NCI-H1105 (cell line): ENCODE data around the gene CRIP2.

Experiments used
- DNase-seq: peaks from one replicate; lab custom pipeline; 2025; lab: John Stamatoyannopoulos, UW

The CRIP2 gene

GRCh38 chr14:105476831-105477659 is 2.4 kb downstream of the CRIP2 start:
- no peak for DNase-seq

DNA sequence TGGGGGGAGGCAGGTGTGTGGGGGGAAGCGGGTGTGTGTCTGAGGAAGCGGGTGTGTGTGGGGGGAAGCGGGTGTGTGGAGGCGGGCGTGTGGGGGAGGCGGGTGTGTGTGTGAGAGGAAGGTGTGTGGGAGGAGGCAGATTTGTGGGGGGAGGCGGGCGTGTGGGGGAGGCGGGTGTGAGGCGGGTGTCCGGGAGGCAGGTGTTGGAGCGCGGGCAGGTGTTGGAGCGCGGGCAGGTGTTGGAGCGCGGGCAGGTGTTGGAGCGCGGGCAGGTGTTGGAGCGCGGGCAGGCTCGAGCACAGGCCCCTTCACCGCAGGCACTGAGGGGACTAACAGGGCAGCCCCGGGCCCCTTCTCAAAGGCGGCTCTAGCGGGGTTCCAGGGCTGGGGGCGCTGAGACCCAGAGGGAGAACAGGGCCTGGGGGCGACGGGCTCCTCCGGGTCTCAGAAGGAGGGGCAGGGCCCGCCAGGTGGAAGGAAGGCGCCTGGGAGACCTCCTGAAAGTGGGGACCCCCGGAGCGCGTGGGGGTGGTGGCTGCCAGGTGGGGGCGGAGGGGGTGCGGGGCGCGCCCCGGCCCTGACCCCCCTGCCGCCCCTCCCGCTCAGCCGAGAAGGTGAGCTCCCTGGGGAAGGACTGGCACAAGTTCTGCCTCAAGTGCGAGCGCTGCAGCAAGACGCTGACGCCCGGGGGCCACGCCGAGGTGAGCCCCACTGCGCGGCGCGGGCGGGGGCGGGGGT is 3.2 kb downstream of the CRIP2 start:
- peak; percentile 17 for DNase-seq

GRCh38 chr14:105478398-105479251 is 4.0 kb downstream of the CRIP2 start:
- DNase-seq: no peak

- no peak for DNase-seq
These were observed 5.0 kb downstream of the CRIP2 start for GRCh38 chr14:105479431-105480158.

- no peak for DNase-seq
These were observed 5.7 kb downstream of the CRIP2 start for GRCh38 chr14:105480199-105480746.

DNA sequence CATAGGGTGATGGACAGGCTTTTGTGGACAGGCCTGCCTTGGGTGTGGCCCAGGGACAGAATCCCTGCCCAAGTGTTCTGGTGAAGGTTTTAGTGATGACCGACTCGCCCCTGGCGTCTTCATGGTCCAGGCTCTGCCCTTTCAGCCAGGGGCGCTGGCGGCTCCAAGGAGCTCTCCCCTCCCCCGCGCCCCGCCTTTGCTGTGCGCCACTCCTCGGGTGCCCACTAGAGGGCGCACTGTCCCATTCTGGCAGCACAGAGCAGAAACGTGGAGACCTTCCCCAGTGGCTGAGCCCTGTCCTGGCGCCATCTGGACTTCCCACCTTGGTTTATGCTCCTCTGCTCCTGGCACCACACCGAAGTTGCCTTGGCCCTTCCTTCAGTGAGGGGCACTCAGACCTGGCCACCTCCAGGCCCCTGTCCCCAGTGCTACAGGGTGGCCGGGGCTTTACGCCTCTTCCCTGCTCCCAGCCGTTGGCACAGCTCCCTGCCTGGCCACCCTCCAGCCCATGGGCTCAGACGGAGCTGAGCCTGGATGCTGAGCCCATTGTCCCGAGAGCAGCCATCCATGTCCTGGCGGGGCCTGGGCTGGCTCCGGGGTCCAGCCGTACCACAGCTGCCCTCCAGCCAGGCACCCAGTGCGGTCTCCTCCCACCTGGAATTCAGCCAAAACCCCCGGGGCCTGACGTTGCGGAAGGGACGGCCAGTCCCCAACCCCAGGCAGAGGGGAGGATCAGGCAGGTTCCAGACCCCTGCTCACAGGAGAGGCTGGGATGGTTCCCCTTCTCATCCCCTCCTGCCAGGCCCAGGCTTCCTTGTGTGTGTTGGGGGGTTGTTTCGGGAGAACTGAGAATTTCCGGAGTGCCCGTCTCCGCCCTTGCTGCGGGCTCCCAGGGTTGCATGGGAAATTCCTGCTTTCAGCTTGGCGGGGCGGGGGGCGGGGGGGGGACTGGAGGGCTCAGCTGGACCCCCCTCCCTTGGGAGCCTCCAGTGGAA is 6.5 kb downstream of the CRIP2 start:
- peak; percentile 80 for DNase-seq

GRCh38 chr14:105481886-105482457 is 7.4 kb downstream of the CRIP2 start:
- peak; percentile 96 for DNase-seq

GRCh38 chr14:105482486-105483110 is 8.0 kb downstream of the CRIP2 start:
- DNase-seq: no peak

DNA sequence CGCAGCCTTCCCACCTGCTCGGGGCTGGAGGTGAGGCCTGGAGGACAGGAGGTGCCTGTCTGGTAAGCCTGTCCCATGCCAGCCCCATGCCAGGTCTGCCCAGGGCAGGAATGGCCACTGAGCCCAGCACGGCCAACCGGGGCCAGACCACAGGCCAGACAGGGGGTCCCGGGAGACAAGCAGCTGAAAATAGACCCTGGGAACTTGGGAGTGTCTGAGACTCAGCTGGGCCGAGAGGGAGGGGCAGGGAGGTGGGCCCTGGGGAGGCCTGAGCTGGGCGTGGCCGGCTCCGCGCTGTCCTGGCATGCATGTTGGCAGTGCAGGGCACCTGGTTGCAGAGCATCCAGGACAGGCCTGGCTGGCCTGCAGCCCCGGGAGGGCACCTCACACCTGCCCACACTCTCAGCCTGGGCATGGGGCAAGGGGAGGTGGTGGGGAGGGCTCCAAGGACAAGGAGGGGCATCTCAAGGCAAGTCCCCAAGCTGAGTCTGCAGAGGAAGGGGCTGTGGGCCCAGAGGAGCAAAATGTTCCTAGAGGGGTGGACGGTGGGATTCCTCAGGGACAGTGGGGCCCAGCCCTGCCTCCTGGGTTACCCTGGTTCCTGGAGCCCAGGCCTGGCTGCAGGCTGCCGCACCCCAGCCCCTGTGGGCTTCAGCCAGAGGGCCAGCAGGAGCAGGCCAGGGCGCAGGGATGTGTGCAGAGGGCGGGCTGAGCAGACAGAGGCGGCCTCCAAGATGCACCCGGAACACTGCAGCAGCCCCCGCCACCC is 8.9 kb downstream of the CRIP2 start:
- no peak for DNase-seq

DNA sequence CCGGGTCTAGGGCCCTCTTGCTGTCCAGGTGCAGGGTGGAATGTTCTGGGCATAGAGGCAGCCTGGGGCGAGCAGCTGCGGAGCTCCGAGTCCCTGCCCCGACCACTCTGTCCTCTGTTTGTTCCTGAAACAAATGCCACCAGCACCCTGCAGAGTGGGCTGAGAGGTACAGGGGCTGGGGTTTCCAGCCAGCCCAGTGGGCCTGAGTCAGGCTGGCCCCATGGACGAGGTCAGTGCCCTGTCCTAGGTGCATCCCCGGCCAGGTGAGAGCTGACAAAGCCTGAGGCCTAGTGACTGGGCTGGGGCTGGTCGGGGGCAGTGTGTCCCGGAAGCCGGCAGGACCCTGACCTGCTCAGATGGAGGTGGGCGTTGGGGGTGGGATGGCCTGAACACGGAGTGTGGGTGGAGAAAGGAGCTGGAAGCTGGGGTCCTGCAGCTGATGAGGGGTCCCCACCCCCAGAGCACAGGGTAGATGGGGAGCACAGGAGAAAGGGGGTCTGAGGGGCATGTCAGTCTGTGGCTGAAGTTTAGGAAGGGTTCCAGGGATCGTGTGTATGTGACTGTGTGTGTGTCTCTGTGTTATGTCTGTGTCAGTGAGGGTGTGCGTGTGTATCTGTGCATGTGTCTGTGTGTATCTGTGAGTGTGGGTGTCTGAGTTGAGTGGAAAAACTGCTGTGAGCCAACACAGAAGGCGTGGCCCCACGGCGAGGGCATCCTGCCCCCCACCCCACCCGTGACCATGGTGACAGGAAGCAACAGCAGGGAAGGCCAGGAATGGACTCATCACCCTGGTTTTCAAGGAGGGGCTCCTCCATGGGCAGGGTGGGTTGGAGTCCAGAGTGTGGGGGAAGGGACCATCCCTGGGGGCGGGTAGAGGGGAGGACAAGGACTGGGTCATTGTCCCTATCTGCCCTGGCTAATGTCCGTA is 9.7 kb downstream of the CRIP2 start:
- no peak for DNase-seq

GRCh38 chr14:105484997-105485393 is 10.4 kb downstream of the CRIP2 start:
- no peak for DNase-seq

- DNase-seq: no peak
These were observed 11.1 kb downstream of the CRIP2 start for GRCh38 chr14:105485739-105486162.

DNA sequence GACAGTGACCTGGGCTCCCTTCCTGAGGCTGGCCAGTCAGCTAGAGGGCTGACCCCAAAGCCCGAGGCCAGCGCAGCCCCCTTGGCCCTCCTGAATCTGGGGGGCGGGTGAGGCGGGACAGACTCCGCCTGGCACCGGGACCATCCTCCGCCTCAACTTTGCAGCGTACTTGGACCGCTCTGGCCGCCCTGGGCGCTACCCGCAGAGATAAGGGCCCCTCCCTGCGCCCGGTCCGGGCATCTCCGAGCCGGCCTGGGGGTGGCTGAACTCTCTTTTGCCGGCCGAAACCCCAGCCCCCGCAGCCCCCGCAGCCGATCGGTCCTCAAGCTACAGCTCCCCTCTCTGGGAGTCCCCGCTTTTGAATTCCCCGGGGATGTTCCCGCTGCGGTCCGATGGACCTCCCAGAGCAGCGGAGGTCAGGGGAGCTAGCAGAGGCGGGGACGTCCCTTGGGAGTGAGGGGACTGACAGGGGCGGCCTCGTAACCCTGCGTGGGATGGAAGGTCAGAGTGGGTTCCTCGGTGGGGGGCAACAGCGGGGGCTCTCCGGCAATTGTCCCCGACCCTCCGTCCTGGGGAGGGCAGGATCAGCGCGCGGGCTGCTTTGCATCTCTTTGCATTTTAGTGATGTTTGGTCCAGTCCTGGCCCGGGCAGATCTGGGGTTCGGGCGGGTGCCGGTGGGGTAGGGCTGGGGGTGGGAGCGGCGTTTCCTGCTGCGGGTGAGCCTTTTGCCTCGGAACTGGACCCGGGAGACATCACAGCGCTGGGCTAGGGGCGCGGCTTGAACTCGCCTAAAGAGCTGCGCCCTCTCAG is 11.7 kb downstream of the CRIP2 start, which contains the start of gene CRIP1:
Gene CRIP1 (plus strand): TSS at position 724 of the 811 bp plus-strand sequence. CDS start 374 bp downstream, outside the sequence.
- no peak for DNase-seq

- DNase-seq: peak; percentile 32
These were observed 12.4 kb downstream of the CRIP2 start for GRCh38 chr14:105486974-105487448.

DNA sequence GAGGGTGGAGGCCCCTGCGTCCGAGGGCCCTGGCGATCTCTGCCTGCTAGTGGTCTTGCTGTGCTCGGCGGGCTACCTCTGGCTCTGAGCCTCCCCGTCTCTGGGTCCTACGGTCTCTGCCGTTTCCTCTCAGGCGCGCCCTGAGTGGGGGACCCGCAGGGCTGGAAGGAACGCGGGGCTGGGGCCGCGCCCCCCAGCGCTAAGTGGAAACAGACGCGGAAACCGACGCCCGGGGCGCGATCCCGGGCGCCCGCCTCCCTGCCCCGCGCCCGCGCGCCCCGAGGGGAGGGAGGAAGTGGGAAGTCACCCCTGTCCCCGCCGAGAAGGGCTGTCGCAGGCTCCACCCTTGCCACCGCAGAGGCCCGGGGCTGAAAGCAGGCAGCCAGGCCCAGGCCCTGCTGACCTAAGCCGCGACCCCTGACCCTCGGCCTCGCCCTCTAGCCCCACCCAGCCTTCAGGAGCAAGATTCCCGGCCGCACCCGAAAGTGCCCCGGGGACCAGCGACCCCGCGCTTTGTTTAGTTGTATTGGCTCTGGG is 12.9 kb downstream of the CRIP2 start:
- no peak for DNase-seq
